RCC 7860 (cell line): Measurements from ENCODE around the gene NLRP6.
"Not testable (repeated sequence)": the region's sequence is repeated elsewhere in the genome, so short reads cannot be mapped to it uniquely, and the experiment has no call there.

ENCODE experiments used
- DNase-seq: peaks from one replicate; pipeline ENCODE4 v3.0.0-alpha.2; 2015; ENCODE audit warnings: low spot score
- FAIRE-seq: peaks from 2 replicates; lab custom pipeline; 2012; peaks lifted over from hg19 to GRCh38; lab: Jason Lieb, UNC

The NLRP6 gene

DNA sequence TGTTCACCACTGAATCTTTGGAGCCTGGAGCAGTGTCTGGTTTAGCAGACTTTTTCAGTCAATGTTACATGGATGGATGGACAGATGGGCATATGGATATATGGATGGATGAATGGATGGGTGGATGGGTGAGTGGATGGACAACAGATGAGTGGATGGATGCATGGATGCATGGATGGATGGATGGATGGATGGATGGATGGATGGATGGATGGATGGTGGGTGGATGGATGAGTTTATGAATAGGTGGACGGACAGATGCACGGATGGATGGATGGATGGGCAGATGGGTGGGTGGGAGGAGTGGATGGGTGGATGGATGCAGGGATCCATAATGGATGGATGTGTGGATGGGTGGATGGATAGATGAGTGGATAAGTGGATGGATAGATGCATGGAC, 22.4 kb upstream of the NLRP6 start:
- DNase-seq (no peak), FAIRE-seq (no peak)

DNA sequence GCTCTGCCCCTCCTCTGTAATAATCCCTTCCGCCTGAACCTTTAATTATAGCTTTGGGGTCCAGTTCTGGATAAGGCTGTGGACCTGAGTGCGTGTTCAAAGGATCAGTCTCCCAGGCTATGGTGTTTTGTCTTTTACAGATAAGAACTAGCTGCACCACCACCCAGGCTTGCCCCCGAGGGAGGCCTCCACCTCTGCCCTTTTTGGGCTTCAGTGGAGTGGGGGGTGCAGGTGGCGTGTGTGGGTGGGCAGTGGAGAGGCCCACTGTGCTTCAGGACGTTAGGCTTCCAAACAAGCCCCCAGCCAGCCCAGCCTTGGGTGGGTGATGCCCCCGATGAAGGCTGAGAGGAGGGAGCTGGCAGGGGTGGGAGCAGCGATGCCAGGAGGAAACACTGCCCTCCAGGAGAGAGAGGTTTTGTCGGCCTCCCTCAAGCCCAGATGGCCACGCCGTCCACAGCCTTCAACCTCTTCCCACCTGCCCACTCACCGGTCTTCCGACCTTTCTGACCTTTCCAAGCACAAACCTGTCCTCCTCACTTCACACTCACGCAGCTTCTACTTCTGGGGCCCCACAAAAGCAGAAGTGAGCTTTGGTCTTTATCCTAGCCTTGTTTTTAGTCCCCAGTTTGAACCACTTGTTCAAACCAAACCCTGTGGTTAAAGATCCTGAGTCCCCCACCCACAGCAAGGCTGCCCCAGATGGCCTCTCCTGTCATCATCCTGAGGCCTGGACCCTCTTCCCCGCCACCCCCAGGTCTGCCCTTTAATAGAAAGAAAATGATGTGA, 21.1 kb upstream of the NLRP6 start:
- DNase-seq (no peak), FAIRE-seq (no peak)

DNA sequence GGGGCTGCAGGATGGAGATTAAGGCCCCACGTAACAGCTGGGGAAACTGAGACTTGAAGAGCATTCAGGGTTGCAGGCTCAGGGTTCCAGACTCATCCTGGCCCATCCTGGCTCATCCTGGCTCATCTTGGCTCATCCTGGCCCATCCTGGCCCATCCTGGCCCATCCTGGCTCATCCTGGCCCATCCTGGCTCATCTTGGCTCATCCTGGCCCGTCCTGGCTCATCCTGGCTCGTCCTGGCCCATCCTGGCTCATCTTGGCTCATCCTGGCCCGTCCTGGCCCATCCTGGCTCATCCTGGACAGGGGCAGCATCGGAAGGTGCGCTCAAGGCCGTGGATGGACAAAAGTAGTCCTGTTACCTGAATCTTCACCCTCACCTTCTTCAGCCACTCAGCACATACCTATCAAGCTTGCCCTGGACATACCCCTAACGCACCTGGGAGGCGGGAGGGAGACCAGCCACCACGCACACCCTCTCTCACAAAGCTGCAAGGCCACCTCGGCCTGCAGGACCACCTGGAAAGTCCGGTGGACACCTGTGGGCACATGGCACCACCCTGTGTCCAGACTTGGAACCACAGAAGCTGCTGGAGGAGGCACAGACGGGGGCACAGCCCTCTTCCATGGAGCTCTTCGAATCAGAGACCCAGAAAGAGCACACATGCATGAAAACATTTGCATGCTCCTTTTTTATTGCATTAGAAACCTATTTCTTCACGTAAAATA, 20.3 kb upstream of the NLRP6 start:
- DNase-seq (no peak), FAIRE-seq (no peak)

DNA sequence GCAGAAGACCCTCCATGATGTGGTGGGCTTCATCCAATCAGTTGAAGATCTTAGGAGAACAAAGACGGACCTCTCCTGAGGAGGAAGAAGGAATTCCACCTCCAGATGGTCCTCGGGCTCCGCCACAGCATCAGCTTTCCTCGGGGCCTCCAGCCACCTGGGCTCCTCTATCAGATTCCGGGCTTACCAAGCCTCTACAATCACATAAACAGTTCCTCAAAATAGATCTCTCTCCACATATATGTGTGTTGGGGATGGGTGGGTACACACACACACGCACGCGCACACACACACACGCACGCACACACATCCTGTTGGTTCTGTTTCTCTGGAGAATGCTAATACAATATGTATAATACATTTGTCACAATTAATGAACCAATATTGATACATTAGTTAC, 18.8 kb upstream of the NLRP6 start:
- FAIRE-seq = no peak
- no peak for DNase-seq

DNA sequence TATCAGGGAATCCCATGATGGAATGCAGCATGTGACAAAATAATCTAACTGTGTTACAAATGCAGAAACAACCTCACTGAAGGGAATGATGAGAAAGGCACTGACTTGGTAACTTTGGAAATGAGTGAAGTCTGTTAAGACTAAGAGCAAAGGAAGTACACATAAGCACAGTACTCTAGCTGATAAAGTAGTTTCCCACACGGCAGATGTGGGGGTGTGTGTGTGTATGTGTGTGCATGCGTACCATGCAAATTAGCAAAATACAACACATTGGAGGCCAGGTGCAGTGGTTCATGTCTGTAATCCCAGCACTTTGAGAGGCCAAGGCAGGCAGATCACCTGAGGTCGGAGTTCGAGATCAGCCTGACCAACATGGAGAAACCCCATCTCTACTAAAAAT, 16.6 kb upstream of the NLRP6 start:
- FAIRE-seq (no peak), DNase-seq (no peak)

DNA sequence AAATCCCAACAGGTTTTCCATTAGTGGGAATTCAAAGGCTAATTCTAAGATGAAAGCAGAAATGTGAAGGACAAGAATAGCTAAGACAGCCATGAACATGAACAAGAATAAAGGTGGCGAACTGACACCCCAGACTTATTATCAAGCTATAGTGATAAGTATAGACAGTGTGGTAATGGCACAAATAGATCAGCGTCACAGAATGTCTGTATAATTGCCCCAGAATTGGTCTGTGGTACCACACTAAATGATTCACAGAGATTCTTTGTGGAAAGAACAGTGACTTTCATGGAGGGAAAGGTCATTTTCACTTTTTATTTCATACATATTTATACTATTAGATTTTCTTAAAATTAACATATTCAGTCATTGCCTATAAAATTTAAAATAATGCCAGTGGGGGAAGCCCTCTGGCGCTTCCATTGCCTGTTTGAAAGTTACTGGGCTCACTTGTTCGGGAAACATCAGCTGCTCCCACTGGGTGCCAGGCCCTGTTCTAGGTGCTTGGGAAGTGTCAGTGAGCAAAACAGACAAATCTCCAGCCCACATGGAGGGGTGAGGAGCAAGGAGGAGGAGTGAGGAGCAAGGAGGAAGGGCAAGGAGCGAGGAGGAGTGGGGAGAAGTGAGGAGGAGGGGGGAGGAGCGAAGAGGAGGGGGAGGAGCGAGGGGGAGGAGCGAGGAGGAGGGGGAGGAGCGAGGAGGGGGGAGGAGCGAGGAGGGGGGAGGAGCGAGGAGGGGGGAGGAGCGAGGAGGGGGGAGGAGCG, 11.3 kb upstream of the NLRP6 start:
- no peak for FAIRE-seq
- no peak for DNase-seq

DNA sequence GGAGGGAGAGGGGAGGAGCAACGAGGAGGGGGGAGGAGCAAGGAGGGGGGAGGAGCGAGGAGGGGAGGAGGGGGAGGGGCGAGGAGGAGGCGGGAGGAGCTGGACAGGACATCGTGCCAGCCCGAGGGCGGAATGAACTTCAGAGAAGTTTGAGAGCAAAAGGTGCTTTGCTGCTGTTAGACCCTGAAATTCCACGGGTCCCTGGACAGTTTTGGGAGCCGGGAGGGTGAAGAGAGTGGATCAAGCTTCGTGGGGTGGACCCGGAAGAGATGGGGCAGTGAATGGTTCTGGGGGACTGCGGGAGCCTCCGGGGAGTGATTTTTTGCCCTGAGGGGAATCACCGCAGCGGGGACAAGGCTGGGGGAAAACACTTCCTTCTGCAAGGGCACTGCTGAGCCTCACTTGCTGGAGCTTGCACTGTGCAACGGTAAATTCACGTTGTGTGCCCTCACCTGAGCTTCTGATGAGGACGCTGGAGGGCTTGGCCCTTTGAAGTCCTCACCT, 10.7 kb upstream of the NLRP6 start:
- no peak for FAIRE-seq

DNA sequence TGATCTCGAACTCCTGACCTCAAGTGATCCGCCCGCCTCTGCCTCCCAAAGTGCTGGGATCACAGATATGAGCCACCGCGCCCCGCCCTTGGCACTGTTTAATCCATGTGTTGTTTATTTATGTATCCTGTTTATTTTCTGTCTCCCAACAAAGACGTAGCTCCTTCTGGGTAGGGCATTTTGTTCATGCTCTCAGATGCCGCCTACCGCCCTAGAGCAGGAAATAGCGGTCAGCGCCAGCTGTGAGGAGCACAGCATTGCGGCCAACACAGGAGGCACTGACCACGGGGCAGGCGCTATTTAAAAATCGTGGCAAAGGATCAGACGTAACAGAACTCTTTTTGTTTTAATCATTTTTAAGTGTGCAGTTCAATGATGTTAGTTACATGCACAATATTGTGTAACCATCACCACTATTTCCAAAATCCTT, 9.5 kb upstream of the NLRP6 start:
- FAIRE-seq, DNase-seq: not testable (repeated sequence)

More for the DNA sequence above, 10.7 kb upstream of the NLRP6 start:
- DNase-seq = no peak

DNA sequence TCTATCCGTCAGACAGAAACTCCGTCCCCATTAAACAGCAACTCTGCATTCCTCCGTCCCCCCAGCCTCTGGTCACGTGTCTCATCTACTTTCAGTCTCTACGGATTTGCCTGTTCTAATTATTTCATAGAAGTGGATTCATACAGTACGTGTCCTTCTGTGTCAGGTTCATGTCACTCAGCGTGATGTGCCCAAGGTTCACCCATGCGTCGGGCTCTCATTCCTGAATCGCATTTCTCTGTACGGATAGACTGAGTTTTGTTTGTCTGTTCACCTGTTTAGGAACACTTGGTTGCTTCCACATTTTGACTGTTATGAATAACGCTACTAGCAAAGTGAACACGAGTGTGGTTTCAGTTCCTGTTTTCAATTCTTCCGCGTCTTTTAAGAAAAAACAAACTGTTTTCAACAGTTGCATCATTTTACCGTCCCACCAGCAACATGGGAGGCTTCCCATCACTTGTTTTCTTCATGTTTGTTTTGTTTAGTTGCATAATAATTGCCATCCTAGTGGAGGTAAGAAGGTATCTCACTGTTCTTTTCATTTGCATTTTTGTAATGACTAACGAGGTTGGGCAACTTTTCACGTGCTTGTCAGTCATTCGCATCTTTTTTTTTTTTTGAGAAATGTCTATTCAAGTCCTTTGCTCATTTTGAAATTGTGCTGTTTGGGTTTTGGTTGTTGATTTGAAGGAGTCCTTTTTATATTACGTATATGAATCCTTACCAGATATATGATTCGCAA, 8.9 kb upstream of the NLRP6 start:
- DNase-seq (no peak), FAIRE-seq (no peak)

DNA sequence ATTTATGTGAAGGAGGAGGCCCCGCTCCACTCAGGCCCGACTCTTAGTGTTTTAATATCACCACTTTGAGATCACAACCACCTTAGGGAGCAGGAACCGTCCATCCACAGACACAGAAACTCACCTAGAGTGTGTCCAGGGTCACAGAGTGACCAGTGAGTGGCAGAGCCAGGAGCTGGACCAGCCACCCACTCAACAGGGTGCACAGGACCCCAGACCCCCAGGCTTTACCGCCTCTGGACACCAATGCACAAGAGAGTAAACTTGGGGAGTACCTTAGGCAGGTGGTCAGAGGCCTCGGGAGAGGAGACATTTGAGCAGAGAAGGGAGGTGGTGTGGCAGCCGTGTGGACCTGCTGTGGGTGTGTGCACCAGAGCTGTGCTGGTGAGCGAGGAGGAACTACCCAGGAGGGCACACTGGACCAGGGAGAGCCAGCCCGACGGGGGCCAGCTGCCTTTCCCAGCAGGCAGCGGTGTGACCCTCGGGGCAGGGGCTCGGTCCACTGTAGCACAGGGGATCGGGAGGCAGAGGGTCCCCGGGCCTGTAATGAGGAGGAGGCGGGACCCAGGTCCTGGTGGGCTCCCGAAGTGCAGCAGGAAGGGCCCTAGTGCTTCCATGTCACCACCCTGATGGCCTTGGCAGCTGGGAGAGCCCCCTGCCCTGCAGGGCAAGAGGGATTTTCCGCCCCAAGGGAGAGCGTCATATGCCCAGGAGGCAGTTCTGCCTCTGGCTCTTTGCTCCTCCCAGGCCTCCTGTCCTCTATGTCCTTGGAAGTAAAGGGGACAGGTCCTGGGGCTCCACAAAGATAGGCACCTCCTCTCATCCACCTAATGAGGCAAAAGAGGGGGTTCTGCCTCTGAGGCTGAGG, 7.5 kb upstream of the NLRP6 start:
- DNase-seq (no peak), FAIRE-seq (no peak)

DNA sequence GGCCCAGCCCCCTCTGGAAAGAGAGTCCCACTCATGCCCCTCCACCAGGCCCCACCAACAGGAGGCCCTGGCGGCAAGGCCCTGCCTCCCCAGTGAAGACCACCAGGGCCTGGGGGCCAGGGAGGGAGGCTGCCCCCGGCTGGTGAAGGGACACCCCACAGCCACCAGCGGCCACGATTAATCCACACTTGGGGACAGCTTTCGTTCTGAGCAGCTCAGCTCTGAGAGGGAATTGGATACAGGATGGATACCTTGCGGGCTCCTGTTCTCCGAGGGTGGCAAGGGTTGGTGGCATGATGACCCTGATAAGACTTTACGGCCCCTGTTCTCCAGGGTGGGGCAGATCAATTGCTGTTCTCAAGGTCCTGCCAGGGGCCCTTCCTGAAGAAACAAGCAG, 6.9 kb upstream of the NLRP6 start:
- DNase-seq (no peak), FAIRE-seq (no peak)

DNA sequence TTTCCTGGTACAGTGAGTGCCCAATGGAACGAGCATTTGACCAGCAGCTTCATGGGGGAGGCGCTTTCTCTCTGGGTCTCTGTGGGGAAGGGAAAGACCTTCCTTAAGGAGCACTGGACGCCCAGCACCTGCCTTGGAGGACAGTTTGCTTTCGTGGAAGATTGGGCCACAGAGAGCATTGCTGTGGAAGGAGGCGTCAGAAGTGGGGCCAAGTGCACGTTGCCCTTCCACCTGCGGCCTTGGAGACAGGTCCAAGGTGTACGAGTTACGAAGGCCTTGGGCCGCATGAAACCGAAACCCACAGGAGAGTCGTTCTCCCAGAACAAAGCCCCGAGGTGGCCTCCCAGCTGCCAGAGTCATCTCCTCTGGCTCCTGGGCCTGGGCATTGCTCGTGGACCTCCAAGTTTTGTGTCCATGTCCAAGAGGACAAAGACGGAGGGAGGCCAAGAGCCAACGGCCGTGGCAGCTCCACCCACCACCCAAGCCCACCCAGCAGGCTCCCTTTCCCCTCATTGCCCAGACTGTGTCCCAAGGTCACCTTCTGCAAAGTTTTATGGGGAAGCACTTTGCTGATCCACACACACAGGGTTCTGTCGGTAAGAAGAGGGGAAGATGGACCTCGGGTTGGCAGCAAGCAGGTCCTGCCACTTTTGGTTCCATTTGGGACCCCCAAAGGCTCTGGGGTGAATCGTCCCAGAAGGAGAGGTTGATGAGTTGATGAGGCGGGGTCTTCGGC, 5.8 kb upstream of the NLRP6 start:
- FAIRE-seq (no peak), DNase-seq (no peak)

DNA sequence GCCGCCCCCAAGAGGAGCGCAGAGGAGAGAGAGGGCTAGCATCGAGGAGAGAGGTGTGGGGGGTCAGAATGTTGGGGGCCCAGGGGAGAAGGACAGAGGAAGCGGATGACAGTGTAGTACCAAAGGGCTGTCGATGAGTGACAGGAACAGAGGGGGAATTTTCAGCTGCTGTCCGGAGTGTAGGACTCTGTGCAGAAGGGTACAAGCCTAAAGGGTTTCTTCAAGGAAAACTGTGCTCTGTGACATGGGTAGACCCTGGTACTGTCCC, 5.3 kb upstream of the NLRP6 start:
- FAIRE-seq = no peak
- no peak for DNase-seq

DNA sequence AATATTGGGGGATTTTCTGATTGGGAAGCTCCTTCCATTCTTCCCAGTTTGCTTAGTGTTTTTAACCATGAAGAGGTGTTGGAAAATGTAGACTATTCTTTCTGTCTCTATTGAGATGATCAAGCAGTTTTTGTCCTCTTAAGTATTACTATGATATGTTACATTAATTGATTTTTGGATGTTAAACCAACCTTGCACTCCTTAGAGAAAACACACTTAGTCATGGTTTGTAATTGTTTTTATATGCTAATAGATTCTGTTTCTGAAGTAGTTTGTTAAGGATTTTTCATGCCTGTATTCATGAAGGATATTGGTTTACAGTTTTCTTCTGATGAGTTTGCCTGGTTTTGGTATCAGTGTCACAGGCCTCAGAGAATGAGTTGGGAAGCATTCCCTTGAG, 2.0 kb upstream of the NLRP6 start:
- FAIRE-seq (no peak), DNase-seq (no peak)

DNA sequence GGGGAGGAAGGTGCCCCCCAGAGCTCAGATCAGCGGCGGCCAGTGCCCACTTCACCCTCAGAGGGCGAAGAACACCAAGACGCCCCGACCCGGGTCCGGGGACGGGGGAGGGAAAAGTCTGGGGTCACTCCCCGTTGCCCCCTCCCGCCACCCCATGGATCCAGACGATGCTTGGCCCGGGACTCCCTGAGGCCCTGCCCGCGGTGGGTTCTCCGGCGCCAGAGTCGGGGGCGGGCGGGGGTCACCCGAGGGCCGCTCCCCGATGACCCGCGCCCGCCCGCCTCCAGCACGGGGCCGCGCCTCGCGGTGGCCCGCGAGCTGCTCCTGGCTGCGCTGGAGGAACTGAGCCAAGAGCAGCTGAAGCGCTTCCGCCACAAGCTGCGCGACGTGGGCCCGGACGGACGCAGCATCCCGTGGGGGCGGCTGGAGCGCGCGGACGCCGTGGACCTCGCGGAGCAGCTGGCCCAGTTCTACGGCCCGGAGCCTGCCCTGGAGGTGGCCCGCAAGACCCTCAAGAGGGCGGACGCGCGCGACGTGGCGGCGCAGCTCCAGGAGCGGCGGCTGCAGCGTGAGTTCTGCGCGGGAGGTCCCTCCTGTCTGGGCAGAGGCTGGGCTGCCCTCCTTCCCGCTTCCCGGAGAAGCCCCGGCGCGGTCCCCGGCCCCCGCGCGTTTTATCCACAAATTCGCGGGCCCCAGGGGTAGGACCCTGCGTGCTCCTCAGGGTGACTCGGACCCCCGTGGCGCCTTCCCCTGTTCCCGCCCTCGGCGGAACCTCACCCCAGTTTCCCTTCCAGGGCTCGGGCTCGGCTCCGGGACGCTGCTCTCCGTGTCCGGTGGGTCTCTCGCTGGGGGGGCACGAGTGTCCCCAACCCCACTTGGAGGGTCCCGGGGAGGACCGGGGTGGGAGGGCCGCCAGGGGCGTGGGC, 1.1 kb downstream of the NLRP6 start:
- DNase-seq = no peak
- no peak for FAIRE-seq

DNA sequence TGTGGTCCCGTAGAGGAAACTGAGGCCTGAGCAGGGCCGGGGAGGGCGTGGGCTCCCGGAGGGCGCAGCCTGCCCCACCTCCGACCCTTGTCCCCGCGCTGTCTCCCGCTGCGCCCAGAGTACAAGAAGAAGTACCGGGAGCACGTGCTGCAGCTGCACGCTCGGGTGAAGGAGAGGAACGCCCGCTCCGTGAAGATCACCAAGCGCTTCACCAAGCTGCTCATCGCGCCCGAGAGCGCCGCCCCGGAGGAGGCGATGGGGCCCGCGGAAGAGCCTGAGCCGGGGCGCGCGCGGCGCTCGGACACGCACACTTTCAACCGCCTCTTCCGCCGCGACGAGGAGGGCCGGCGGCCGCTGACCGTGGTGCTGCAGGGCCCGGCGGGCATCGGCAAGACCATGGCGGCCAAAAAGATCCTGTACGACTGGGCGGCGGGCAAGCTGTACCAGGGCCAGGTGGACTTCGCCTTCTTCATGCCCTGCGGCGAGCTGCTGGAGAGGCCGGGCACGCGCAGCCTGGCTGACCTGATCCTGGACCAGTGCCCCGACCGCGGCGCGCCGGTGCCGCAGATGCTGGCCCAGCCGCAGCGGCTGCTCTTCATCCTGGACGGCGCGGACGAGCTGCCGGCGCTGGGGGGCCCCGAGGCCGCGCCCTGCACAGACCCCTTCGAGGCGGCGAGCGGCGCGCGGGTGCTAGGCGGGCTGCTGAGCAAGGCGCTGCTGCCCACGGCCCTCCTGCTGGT, 1.9 kb downstream of the NLRP6 start:
- no peak for FAIRE-seq
- no peak for DNase-seq

DNA sequence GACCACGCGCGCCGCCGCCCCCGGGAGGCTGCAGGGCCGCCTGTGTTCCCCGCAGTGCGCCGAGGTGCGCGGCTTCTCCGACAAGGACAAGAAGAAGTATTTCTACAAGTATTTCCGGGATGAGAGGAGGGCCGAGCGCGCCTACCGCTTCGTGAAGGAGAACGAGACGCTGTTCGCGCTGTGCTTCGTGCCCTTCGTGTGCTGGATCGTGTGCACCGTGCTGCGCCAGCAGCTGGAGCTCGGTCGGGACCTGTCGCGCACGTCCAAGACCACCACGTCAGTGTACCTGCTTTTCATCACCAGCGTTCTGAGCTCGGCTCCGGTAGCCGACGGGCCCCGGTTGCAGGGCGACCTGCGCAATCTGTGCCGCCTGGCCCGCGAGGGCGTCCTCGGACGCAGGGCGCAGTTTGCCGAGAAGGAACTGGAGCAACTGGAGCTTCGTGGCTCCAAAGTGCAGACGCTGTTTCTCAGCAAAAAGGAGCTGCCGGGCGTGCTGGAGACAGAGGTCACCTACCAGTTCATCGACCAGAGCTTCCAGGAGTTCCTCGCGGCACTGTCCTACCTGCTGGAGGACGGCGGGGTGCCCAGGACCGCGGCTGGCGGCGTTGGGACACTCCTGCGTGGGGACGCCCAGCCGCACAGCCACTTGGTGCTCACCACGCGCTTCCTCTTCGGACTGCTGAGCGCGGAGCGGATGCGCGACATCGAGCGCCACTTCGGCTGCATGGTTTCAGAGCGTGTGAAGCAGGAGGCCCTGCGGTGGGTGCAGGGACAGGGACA, 2.7 kb downstream of the NLRP6 start:
- no peak for FAIRE-seq
- no peak for DNase-seq
